GM18520 (cell line): ENCODE results near the gene LAMA5.

Experiments used
- ATAC-seq: cut with Tn5 transposase; IDR thresholded peaks from one replicate; pipeline ENCODE4 v1.9.1; 2021; ENCODE audit not compliant: unreplicated experiment

LAMA5 gene

DNA sequence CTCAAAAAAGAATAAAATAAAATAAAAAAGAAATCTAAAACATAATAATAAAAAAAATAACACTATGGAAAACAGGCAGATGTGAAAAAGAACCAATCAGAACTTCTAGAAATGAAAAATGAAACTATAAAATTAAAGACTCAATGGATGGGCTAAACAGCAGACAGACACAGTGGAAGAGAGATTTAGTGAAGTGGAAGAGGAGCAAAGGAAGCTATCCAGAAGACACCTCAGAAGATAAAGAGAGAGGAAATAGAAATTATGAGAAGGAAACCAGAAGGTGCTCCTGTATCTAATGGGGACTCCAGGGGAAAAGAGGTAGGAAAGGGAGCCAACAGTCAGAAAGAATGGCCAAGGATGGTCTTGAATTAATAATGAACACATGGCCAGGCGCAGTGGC lies 18.5 kb downstream of the LAMA5 start:
- no peak for ATAC-seq

DNA sequence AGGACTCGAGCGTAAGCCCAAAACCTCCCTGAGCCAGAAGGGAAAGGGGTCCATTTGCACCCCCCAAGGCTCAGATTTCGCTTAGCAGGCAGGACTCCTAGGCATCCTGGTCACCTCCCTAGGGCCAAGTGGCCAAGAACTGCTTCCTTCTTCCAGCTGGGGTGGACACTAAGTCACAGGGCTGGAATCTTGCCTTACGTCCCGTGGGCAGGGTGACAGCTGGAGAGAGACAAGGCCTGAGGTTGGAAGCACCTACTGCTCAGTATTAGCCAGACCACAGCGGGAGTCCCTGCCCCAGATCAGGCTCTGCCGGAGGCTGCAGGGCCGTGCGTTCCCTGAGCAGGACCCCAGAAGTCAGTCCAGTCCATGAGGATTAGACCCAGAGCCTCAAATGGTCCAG lies 19.7 kb downstream of the LAMA5 start:
- no peak for ATAC-seq

DNA sequence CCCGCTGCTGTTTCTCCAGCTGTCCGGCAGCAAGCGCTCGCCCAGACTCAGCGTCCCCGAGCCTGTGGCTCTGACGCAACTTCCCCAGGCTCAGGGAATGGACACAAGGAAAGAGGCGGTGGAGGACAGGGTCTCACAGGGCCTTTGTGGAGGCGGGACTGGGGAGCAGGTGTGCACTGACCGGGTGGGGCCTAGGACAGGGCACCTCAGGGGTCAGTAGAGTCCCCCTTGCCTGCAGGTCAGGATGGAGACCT lies 20.0 kb downstream of the LAMA5 start:
- ATAC-seq: no peak

DNA sequence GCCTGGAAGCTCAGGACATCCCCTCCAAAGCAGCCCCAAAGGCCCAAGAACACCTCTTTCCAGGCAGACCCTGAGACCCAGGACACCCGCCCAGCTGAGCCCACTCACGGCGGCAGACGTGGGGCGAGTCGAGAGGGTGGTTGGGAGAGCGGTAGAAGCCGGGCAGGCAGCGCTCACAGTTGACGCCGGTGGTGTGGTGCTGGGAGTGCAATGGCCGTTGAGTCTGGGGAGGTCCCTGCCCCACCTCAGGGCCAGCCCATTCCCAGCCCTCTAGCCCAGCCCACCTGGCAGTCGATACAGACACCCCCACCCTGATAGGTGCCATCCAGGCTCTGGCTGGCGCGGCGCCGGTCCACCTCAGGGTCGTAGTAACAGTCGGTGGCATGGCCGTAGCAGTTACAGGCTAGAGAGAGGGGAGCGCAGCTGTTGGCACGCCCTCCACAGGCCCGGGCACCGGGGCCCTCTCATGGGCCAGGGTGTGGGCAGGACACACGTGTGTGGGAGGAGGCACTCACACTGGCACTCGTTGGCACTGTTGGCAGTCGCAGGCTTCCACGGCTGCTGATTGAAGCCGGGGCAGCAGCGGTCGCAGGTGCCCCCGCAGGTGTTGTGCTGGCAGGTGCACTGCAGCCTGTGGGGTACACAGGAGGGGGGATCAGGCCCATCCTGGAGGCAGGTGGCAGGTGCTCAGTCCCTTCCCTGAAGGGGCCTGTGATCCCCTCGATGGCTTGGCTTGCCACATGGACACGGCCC lies 20.5 kb downstream of the LAMA5 start:
- no peak for ATAC-seq

DNA sequence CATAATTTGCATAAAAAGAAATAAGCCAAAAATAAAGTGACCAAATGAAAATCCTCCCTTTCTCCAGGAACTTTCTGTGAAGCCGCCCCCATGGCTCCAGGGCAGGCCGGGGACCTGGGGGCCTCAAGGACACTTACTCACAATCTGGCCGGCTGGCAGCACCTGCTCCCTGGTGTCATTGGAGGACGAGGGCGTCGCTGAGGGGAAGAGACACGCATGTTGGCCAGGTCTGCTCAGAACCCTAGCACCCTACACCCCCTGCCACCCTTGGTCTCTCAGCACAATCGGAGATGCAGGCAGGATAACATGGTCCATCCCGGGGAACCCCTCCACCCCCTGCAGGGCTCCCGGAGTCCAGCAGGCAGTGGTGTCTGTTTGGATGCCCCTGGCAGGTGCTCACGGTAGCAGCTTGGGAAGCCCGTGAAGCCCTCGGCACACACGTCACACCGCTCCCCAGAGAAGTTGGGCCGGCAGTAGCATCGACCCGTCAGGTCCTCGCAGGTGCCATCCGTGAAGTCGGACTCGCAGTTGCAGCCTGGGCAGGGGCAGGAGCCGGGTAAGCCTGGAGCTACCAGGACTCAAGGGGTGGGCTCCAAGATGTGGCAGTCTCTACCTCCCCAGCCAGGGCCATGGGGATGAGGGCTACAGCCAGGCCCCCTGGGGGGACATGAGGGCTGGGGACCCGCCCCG lies 21.3 kb downstream of the LAMA5 start:
- ATAC-seq: no peak

DNA sequence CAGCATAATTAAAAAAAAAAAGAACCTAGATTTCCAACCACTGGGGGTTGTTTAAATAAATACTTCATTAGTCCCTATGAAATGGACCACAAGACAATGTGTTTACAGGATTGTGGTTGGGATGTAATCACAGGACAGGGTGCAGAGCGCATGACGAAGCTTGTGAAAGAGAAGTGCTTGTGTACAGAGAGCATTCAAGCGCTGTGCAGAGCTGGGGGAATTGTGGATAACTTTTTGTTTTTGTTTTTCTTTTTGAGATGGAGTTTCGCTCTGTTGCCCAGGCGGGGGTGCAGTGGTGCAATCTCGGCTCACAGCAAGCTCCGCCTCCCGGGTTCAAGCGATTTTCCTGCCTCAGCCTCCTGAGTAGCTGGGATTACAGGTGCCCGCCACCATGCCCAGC lies 22.3 kb downstream of the LAMA5 start:
- ATAC-seq: no peak

DNA sequence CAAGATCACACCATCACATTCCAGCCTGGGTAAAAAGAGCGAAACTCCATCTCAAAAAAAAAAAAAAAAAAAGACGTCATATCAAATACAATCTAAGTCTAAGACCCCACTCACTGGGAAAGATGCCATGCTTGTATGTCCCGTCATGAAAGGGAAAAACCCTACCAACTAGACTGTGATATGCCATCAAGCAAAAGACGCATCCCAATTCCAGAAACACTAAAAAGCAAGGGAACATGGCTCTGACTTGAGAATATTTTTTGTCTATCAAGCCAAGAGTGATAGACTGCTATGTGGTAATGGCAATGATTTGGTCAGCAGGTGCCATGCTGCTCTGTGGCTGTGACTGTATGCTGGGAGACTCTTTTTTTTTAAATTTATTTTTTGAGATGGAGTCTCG lies 23.0 kb downstream of the LAMA5 start:
- no peak for ATAC-seq

DNA sequence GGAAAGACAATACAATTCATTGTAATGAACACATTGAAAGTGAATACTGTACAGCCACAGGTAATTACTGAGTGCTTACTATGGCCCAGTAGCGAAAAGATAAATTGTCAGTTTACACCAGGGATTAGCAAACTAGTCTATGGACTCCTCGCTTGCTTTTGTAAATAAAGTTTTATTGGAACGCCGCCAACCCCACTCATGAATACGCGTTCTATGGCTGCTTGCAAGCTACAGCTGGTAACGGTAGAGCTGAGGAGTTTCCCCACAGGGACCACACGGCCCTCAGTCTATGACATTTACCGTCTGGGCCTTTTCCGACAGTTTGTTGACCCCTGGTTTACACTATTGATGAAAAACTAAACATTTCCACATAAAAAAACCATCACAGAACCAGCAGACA lies 24.2 kb downstream of the LAMA5 start:
- ATAC-seq: no peak

DNA sequence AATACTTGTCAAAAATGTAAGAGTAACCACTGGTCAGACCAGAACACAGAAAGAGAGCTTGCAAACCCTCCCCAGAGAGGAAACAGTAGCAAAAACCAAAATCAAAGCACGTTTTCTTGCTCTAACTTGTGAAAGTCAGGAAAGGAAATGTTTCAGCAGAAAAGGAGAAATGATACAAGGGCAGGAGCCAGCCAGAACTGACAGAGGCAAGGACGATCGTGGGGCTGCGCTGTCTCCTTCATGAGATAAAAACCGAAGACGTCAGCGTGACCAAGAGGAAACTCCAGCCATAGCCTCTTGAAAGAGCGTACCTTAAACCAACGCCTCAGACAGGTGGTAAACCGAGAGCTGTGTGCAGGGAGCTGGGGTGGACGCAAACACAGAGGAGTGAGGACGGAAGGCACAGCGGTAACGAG lies 27.5 kb downstream of the LAMA5 start:
- ATAC-seq: no peak

DNA sequence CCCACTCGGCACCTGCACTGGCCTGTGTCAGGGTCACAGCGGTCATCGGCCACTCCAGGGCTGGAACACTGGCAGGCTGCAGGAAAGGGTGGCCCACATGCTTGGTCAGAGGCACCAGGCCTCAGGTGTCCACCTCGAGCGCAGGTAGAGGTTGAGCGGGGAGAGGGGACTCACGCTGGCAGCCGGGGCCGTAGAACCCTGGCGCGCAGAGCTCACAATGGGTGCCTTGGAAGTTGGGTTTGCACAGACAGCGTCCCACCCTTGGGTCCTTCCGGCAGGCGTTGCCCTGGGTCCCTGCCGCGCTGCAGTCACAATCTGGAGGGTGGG lies 28.9 kb downstream of the LAMA5 start:
- no peak for ATAC-seq

DNA sequence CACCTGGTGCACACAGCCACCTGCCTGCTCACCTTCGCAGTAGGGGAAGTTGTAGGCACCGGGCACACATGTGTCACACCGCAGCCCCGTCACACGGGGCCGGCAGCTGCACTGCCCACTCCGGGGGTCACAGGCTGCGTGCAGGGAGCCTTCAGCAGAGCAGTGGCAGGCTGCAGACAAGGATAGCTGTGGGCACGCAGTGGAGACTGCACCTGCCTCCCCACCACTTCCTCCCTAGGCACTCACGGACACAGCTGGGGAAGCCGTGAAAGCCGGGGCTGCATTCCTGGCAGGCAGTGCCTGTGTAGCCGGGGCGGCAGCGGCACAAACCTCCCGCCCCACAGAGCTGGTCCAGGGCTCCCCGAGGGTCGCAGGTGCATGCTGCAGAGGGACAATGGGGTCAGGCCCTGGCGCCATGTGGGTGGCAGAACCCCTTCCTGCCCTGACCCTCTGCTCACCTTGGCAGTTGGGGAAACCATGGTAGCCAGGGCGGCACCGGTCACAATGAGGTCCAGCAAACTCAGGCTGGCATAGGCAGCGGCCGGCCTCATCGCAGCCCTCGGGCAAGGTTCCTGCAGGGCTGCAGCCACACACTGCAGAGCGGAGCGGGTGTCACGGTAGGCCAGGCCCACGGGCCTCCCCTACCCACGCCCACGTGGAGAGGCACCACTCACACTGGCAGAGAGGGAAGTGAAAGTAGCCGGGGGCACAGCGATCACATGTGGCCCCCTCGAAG lies 29.4 kb downstream of the LAMA5 start:
- ATAC-seq: no peak

DNA sequence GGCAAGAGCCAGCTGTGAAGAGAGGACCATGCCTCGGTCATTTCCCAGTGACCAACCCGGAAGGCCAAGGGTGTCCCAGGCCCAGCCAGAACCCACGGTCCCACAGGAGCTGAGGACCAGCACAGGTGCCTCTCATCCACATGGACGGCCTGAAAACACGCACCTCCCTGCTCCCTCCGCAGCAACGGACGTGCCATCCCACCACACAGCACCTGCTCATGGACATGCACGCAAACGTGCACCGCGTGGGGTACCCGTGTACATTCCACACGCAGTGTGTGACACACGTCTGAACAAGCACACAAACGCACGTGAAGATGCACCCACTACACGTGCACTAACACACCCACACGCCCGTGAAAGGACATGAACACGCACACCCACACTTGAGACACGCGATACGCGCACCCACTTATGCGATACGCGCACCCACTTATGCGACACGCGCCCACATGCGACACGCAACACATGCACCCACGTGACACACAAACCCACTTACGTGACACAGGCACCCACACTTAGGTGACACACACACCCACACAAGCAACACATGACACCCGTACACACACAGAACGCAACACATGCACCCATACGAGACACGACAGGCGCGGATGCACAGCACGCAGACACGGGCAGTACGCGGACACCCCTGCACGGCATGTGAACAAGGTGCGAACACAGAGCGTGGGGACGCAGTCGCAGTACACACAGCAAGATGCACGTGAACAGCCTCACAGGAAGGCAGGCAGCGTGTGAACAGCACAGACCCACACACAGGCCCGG lies 30.1 kb downstream of the LAMA5 start:
- no peak for ATAC-seq

DNA sequence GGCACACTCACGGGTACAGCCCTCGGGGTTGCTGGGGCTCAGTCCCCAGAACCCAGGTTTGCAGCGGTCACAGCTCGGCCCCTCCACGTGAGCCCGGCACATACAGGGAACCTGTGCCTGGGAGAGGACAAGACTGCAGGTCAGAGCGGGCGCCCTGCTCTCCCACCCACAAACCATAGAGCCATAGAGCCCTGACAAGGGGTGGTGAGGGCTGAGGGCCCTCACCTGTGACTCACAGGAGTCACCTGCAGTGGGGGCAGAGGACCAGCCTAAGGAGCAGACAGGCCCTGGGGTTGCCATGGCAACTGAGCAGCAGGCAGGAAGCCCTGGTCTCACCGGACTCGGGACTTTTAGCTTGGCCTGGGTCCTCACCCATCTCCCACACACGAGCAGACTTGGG lies 30.8 kb downstream of the LAMA5 start:
- ATAC-seq: no peak

DNA sequence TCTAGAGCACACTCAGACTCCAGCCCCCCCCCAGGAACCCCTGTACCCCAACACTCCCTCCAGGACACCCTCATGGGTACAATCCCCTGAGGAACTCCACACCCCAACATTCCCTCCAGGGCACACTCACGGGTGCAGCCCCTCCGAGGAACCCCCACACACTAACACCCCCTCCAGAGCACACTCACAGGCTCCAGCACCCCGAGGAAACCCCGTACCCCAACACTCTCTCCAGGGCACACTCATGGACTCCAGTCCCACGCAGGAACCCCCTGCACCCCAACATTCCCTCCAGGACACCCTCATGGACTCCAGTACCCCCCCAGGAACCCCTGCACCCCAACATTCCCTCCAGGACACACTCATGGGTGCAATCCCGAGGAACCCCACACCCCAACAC lies 31.6 kb downstream of the LAMA5 start:
- no peak for ATAC-seq

DNA sequence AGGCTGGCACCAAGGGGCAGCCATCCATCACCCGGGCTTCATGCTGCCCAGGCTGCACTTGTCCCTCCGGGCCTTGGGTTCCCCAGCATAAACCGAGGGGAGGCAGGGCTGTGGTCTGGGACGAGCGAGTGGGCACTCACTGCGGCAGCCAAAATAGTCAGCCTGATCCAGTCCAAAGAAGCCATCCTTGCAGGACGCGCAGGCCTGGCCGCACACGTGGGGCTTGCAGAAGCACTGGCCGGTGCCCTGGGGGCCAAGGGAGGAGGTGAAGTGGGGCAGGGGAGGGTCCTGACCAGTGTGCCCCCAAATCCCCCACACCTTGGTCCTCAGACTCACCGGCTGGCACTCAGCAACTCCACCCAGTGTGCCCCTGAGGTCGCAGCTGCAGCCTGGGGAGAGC lies 32.2 kb downstream of the LAMA5 start:
- ATAC-seq: no peak

DNA sequence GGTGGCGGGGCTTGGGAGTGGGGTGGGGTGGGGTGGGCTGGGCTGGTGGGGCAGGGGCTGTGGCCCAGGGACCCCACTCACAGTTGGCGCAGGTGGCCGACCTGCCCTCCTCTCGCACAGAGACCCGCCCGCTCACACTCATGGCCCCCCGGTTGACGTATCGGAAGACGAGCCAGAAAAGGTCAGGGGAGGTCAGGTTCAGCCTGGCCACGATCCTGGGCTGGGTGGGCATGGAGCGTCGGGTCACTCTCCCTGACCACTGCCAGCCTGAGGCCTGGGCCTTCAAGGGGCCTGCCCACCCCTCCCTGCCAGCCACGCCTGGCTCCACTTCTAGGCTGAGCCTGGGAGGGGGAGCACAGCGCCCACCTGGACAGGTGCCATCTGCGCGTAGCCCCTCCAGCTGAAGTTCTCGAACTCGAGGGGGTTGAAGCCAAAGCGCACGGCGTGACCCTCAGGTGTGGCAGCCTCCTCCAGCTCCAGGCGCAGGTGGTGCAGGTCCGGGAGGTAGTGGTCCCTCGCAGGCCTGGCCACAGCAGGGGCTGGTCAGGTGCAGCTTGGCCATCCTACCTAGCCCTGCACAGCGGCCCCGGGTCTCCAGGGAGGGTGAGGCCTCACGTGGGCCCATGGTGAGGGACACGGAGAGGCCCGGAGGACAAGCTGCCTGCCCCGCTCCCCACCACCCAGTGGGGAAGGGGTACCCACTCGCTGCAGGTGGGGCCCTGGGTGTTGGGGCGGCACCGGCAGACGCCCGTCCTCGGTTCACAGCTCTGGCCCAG lies 33.1 kb downstream of the LAMA5 start:
- ATAC-seq: no peak

DNA sequence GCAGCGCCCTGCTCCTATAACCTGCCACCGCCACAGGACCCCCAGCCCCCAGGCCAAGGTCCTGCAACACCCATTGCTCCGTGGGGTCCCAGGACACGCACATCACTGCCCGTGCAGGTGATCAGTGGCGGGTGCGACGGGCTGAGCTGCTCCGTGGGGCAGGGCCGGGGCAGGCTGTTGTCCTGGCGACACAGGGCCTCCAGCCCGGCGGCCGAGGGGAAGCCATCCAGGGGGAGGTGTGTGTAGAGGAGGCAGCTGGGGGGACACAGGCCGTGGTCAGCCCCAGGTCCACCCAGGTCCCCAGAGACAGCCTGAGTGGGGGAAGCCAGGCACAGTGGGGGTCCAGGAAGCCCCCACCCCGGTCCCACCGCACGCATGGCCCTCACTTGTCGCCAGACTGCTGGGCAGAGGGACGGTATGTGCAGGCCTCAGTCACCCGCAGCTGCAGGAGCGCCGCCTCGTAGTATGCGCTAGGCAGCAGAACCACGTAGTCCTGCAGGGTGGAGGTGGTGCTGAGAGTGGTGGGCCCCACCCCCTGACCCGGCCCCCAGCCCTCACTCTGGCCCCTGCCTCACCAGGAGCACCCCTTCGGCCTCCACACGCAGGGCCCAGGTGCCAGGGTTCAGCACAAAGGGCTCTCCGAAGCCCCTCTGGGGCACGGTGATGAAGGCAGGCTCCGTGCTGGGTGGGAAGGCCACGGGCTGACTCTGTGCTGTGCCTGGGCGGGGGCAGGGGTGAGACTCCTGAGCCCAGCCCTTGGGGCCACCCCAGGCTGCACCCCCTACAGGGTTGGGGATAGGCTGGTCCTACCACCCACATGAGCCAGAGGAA lies 33.9 kb downstream of the LAMA5 start:
- no peak for ATAC-seq

DNA sequence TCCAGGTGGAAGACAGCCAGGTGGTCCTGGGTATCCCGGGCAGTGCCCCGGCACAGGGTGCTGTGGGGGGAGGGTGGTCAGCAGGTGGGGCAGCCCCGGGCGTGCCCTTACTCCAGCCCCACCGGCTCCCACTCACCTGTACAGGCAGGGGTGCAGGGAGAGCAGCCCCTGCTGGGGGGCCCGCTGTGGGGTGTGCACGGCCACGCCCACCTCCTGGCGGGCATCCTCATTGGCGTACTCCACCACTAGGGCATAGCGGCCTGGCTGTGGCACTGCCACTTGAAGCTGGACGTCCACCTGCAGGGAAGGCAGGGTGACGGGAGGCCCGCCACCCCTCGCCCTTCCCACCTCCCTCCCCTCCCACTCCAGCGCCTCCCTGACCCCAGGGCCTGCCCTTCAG lies 34.7 kb downstream of the LAMA5 start:
- ATAC-seq: no peak

DNA sequence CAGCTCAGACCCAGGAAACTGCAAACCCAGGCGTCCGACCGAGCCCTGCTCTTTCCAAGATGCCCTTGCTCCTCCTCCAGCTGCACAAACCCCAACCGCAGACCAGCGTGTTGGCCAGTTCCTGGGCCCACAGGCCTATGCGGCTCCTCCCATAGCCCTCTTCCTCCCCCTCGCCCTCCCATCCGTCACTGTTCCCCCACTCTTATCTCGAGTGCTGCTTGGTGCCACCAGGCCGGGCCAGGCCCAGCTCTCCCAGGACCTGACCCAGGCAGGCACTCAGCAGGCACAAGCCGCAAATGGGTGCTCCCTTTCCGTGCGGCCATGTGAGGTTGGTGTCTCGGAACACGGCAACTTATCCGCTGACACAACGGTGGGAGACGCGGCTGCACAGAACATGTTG lies 35.8 kb downstream of the LAMA5 start:
- ATAC-seq: no peak
